ENCODE measurements around the gene RPS6KA3.

RPS6KA3 gene

DNA sequence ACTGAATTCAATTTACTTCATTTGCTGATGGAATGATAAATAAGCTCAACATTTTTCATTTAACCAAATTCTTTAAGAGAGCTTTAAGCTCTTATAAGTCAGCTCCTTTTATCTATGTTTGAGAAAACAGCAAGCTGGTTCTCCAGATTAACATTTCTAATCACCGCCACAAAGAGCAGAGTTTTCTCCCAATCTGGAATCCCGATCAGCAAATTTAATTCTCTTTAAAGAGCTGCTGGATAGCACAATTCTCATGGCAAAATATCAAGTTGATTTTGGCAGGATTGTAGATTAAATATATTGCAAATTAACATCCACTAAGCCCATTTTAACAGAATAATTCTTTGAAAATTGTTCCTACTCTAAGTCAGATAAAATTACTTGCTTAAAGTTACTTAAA is 48.8 kb downstream of the RPS6KA3 start:
- TF ChIP-seq TEAD4 (IDR thresholded peaks at IDR 0.05) (no peak), TCF12 (IDR thresholded peaks at IDR 0.05; ENCODE audit: low read depth) (no peak), CREB1 (IDR thresholded peaks at IDR 0.05; ENCODE audit: low read depth) (no peak), EGR1 (IDR thresholded peaks at IDR 0.05) (no peak), EP300 (IDR thresholded peaks at IDR 0.05; ENCODE audit: borderline replicate concordance) (no peak), FOXM1 (IDR thresholded peaks at IDR 0.05; ENCODE audit: borderline replicate concordance, low read depth) (no peak), ZBTB7A (IDR thresholded peaks at IDR 0.05; ENCODE audit: low read depth) (no peak), CEBPB (IDR thresholded peaks at IDR 0.05) (no peak), NFIC (IDR thresholded peaks at IDR 0.05) (no peak), YY1 (IDR thresholded peaks at IDR 0.05; ENCODE audit: low read depth) (no peak), TAF1 (IDR thresholded peaks at IDR 0.05; ENCODE audit: low read depth) (no peak), RAD21 (IDR thresholded peaks at IDR 0.05; ENCODE audit: low read depth) (no peak)
- TF ChIP-seq, protein P1, sequence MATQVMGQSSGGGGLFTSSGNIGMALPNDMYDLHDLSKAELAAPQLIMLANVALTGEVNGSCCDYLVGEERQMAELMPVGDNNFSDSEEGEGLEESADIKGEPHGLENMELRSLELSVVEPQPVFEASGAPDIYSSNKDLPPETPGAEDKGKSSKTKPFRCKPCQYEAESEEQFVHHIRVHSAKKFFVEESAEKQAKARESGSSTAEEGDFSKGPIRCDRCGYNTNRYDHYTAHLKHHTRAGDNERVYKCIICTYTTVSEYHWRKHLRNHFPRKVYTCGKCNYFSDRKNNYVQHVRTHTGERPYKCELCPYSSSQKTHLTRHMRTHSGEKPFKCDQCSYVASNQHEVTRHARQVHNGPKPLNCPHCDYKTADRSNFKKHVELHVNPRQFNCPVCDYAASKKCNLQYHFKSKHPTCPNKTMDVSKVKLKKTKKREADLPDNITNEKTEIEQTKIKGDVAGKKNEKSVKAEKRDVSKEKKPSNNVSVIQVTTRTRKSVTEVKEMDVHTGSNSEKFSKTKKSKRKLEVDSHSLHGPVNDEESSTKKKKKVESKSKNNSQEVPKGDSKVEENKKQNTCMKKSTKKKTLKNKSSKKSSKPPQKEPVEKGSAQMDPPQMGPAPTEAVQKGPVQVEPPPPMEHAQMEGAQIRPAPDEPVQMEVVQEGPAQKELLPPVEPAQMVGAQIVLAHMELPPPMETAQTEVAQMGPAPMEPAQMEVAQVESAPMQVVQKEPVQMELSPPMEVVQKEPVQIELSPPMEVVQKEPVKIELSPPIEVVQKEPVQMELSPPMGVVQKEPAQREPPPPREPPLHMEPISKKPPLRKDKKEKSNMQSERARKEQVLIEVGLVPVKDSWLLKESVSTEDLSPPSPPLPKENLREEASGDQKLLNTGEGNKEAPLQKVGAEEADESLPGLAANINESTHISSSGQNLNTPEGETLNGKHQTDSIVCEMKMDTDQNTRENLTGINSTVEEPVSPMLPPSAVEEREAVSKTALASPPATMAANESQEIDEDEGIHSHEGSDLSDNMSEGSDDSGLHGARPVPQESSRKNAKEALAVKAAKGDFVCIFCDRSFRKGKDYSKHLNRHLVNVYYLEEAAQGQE (IDR thresholded peaks at IDR 0.05; ENCODE audit: low read depth): no peak
- TF ChIP-seq, protein P2, sequence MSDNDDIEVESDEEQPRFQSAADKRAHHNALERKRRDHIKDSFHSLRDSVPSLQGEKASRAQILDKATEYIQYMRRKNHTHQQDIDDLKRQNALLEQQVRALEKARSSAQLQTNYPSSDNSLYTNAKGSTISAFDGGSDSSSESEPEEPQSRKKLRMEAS (IDR thresholded peaks at IDR 0.05): no peak
- TF ChIP-seq, protein P3, sequence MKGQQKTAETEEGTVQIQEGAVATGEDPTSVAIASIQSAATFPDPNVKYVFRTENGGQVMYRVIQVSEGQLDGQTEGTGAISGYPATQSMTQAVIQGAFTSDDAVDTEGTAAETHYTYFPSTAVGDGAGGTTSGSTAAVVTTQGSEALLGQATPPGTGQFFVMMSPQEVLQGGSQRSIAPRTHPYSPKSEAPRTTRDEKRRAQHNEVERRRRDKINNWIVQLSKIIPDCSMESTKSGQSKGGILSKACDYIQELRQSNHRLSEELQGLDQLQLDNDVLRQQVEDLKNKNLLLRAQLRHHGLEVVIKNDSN (IDR thresholded peaks at IDR 0.05): no peak

DNA sequence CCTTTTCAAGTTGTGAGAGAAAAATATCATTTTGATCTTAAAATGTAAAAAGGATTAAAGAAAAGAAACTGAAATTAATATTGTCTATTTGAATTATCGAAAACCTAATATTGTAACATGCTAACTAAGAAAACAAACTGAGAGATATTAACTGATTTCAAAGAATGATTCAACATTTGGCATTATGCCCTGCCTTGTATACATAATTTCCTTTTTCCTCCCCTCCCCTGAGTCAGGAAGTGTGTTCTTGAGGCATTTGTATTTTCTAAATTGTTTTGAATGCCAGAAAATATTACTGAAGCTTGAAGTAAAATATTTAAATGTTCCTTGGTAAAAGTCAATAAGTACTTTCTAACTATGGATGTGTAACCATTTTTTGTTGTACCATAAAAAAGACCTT is 49.4 kb downstream of the RPS6KA3 start:
- TF ChIP-seq CEBPB (IDR thresholded peaks at IDR 0.05): no peak
- no peak for TF ChIP-seq RAD21 (IDR thresholded peaks at IDR 0.05; ENCODE audit: low read depth)
- TF ChIP-seq, protein P1 (IDR thresholded peaks at IDR 0.05; ENCODE audit: low read depth): no peak
- no peak for TF ChIP-seq EP300 (IDR thresholded peaks at IDR 0.05; ENCODE audit: borderline replicate concordance)
- TF ChIP-seq YY1 (IDR thresholded peaks at IDR 0.05; ENCODE audit: low read depth): no peak
- peak; percentile 34; the same call in 1 of the 2 replicates for TF ChIP-seq NFIC (IDR thresholded peaks at IDR 0.05)

DNA sequence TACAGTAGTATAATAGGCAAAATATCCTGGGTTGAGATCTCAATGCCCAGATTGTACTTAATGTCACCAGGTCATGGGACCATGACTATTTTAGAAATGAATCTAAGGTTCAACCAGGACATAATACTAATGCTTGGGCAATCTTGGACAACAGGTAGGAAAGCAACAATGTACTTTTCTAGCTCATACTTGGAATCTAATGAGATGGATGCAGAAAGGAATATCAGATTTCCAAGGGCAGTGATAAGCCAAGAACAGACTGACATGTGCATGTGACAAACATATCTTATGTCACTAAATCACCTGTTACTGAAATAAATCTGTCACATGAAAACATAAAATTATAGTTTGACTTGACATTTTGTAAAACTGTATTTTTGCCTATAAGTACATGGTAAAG is 51.1 kb downstream of the RPS6KA3 start:
- TF ChIP-seq, protein P1 (IDR thresholded peaks at IDR 0.05; ENCODE audit: low read depth): no peak
- no peak for TF ChIP-seq EP300 (IDR thresholded peaks at IDR 0.05; ENCODE audit: borderline replicate concordance)
- no peak for TF ChIP-seq CEBPB (IDR thresholded peaks at IDR 0.05)
- no peak for TF ChIP-seq NFIC (IDR thresholded peaks at IDR 0.05)
- TF ChIP-seq RAD21 (IDR thresholded peaks at IDR 0.05; ENCODE audit: low read depth): no peak

DNA sequence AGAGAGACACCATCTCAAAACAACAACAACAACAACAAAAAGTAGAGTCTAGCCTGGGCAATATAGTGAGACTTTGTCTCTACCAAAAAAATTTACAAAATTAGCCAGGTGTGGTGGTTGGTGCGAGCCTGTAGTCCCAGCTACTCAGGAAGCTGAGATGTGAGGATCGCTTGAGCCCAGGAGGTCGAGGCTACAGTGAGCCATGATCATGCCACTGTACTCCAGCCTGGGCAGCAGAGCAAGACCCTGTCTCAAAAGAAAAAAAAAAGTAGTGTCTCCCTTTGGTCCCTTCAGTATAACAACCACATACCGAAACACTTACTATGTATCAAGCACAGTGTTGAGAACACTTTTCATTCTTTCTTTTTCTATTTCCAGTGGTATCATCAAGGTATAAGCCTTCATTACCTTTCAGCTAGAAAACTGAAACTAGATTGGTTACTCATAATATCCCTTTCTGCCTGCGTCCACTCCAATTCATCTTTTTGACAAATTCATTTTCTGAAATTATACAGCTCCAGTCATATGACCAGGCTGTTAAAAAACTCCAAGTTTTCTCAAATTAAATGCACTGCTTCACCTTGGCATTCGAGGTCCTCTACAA is 54.1 kb downstream of the RPS6KA3 start:
- TF ChIP-seq CREB1 (IDR thresholded peaks at IDR 0.05; ENCODE audit: low read depth) (no peak), FOXM1 (IDR thresholded peaks at IDR 0.05; ENCODE audit: borderline replicate concordance, low read depth) (no peak), TAF1 (IDR thresholded peaks at IDR 0.05; ENCODE audit: low read depth) (no peak)
- TF ChIP-seq, protein P3 (IDR thresholded peaks at IDR 0.05): no peak
- TF ChIP-seq, protein P2 (IDR thresholded peaks at IDR 0.05): no peak

DNA sequence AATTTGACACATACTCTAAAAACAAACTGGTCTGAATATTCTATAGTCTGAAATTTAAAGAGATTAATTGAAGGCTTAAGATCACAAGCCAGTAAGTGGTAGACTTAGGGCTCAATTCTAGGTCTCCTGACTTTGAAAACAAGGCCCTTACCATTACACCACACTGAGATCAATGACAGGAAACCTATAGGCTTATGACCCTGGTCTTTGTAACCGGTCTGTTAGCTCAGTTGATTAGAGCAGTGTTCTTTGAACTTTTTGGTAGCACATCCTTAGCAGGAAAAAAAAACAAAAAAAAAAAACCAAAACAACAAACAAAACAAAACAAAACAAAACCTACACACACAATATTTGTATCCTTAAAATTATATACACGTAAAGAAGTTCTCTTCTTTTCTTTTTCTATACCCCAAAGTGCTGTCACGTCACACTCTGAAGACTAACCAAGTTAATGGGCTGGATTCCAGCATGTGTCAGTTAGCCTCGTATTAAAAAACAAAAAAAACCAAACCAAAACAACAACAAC is 55.4 kb downstream of the RPS6KA3 start:
- TF ChIP-seq CREB1 (IDR thresholded peaks at IDR 0.05; ENCODE audit: low read depth) (no peak), YY1 (IDR thresholded peaks at IDR 0.05; ENCODE audit: low read depth) (no peak), RAD21 (IDR thresholded peaks at IDR 0.05; ENCODE audit: low read depth) (no peak), TAF1 (IDR thresholded peaks at IDR 0.05; ENCODE audit: low read depth) (no peak), FOXM1 (IDR thresholded peaks at IDR 0.05; ENCODE audit: borderline replicate concordance, low read depth) (no peak)
- TF ChIP-seq, protein P1 (IDR thresholded peaks at IDR 0.05; ENCODE audit: low read depth): no peak
- TF ChIP-seq, protein P3 (IDR thresholded peaks at IDR 0.05): no peak
- TF ChIP-seq, protein P2 (IDR thresholded peaks at IDR 0.05): no peak
